Caco-2 (cell line): ENCODE measurements around the gene MAN2B1. TPM values are rescaled to one million over a fixed set of nuclear protein-coding genes. Genes with fewer than 3 reads are reported as not detected.
"Not testable (repeated sequence)": the region's sequence is repeated elsewhere in the genome, so short reads cannot be mapped to it uniquely, and the experiment has no call there.

Source experiments
- BruUV-seq: library from RNA; stranded (reverse); fragments of 400-500 nt; replicated peaks from 2 replicates; lab custom pipeline; 2021; lab: Mats Ljungman, UMichigan
- CTCF ChIA-PET: fragments of 300-600 bp; sonication (Branson Sonifier 250); formaldehyde crosslinking; loops from one replicate; lab custom pipeline; 2022; ENCODE audit warnings: antibody characterized with exemption; lab: Charles Lee
- POLR2A ChIA-PET: fragments of 300-600 bp; sonication (Branson Sonifier 250); formaldehyde crosslinking; loops from one replicate; lab custom pipeline; 2022; ENCODE audit warnings: antibody characterized with exemption; lab: Charles Lee
- DNase-seq, 2 experiments: peaks; one replicate each; pipeline versions ENCODE4 v3.0.0 to v3.0.0-alpha.2; 2020 to 2022
- H3K27me3 ChIP-seq: replicated peaks from 2 replicates; pipeline ENCODE4 v1.6.0; 2011; ENCODE audit warnings: low read length; ENCODE audit not compliant: control insufficient read depth, insufficient read depth
- H3K36me3 ChIP-seq: 2 replicates; pipeline ENCODE4 v1.5.1; 2011; ENCODE audit warnings: low read length; ENCODE audit not compliant: control insufficient read depth, insufficient read depth
- H3K4me1 ChIP-seq: fragments of 250-450 bp; sonication (Bioruptor Pico); 2 replicates; pipeline ENCODE4 v1.5.1; 2020; ENCODE audit warnings: mild to moderate bottlenecking
- H3K4me3 ChIP-seq: 2 replicates; pipeline ENCODE4 v1.5.1; 2011; ENCODE audit warnings: low read depth, mild to moderate bottlenecking, control low read depth, low read length
- H3K9me3 ChIP-seq: fragments of 250-450 bp; sonication (Bioruptor Pico); 2 replicates; pipeline ENCODE4 v1.5.1; 2020; ENCODE audit warnings: mild to moderate bottlenecking, moderate library complexity
- H3K27ac Mint-ChIP-seq: one replicate; pipeline ENCODE4 v1.8.0; 2022; ENCODE audit warnings: mixed read lengths; ENCODE audit not compliant: unreplicated experiment
- H3K27me3 Mint-ChIP-seq: one replicate; pipeline ENCODE4 v1.8.0; 2022; ENCODE audit warnings: mixed read lengths; ENCODE audit not compliant: insufficient read depth, unreplicated experiment
- H3K36me3 Mint-ChIP-seq: one replicate; pipeline ENCODE4 v1.8.0; 2022; ENCODE audit warnings: mild to moderate bottlenecking, mixed read lengths; ENCODE audit not compliant: insufficient read depth, unreplicated experiment
- H3K4me1 Mint-ChIP-seq: one replicate; pipeline ENCODE4 v1.8.0; 2022; ENCODE audit warnings: low read depth, mixed read lengths; ENCODE audit not compliant: unreplicated experiment
- H3K4me3 Mint-ChIP-seq: one replicate; pipeline ENCODE4 v1.8.0; 2022; ENCODE audit warnings: mild to moderate bottlenecking, moderate library complexity, mixed read lengths; ENCODE audit not compliant: unreplicated experiment
- H3K9me3 Mint-ChIP-seq: one replicate; pipeline ENCODE4 v1.8.0; 2022; ENCODE audit warnings: mixed read lengths; ENCODE audit not compliant: unreplicated experiment
- intact Hi-C: fragments of 100-400 bp; cut with micrococcal nuclease; formaldehyde crosslinking; loops from one replicate; pipeline ENCODE4 v1.10.0; 2022; ENCODE audit not compliant: unreplicated experiment
- total RNA-seq: library from RNA; stranded (reverse); gene quantifications from 2 replicates; pipeline ENCODE4 v1.2.3, GENCODE V29; 2022
- TF ChIP-seq, protein P1 (sequence below), 2 experiments: fragments of 200-600 bp in 1 of 2; IDR thresholded peaks; 1 replicate in 1 of 2; 2 replicates in 1 of 2; pipeline versions ENCODE4 v1.5.1 to v1.8.0; 2011 to 2022; ENCODE audit warnings: antibody characterized with exemption in 1 of 2, control low read depth in 1 of 2, inconsistent platforms in 1 of 2, low read depth in 1 of 2, low read length in 1 of 2, mild to moderate bottlenecking in 1 of 2, moderate library complexity in 1 of 2; ENCODE audit not compliant: insufficient read depth in 1 of 2, severe bottlenecking in 1 of 2, unreplicated experiment in 1 of 2

MAN2B1 gene
- total RNA-seq, 1 experiment from 2014 or later: 70.5 TPM

DNA sequence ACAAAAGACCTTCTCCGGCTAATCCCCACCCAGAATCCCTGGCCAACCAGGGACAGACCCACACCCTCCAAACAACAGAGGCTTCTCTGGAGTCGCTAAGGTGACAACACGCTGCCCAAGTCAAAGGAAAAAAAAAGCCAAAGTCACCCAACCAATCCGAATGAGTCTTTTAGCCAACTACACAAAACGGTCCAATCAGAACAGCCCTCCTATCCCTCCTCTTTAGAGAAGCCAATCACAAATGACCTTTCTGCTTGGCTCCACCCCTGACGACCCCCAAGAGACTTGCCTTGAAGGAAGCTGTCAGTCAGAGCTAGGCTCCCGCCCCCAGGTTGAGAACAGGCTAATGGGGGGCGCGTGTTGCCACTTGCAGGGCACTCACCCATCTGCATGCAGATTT, 36.5 kb upstream of the MAN2B1 start:
- no peaks in the 10 kb centered on the region for H3K9me3 Mint-ChIP-seq
- no TSS peak for BruUV-seq
- peaks cover 3% of the 10 kb centered on the region; the same call in 1 of the 2 replicates for H3K36me3 ChIP-seq
- H3K27me3 Mint-ChIP-seq: no peaks in the 10 kb centered on the region
- ChIA-PET POLR2A (interaction anchor here (0.6 kb wide), 1 partner anchor 243 kb away, joined by 6 read pairs; no protein-coding TSS in a partner anchor), CTCF (interaction anchor here (0.6 kb wide), 1 partner anchor 41 kb away, joined by 3 read pairs; no protein-coding TSS in a partner anchor)
- no peaks in the 10 kb centered on the region for H3K27me3 ChIP-seq
- no peak overlapping the region for H3K4me3 ChIP-seq
- H3K4me3 Mint-ChIP-seq: no peak overlapping the region
- TF ChIP-seq, protein P1, sequence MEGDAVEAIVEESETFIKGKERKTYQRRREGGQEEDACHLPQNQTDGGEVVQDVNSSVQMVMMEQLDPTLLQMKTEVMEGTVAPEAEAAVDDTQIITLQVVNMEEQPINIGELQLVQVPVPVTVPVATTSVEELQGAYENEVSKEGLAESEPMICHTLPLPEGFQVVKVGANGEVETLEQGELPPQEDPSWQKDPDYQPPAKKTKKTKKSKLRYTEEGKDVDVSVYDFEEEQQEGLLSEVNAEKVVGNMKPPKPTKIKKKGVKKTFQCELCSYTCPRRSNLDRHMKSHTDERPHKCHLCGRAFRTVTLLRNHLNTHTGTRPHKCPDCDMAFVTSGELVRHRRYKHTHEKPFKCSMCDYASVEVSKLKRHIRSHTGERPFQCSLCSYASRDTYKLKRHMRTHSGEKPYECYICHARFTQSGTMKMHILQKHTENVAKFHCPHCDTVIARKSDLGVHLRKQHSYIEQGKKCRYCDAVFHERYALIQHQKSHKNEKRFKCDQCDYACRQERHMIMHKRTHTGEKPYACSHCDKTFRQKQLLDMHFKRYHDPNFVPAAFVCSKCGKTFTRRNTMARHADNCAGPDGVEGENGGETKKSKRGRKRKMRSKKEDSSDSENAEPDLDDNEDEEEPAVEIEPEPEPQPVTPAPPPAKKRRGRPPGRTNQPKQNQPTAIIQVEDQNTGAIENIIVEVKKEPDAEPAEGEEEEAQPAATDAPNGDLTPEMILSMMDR (IDR thresholded peaks at IDR 0.05; ENCODE audit: insufficient read depth in 1 of 2, low read depth in 1 of 2, low read length in 1 of 2, severe bottlenecking in 1 of 2, unreplicated experiment in 1 of 2): no peak
- no peaks in the 10 kb centered on the region for H3K4me1 ChIP-seq
- no peaks in the 10 kb centered on the region for H3K9me3 ChIP-seq
- peaks cover 74% of the 10 kb centered on the region for H3K36me3 Mint-ChIP-seq
- H3K27ac Mint-ChIP-seq: no peak overlapping the region
- DNase-seq: peak; percentile 60 to 64
- intact Hi-C loops: no loop called here
- H3K4me1 Mint-ChIP-seq: no peaks in the 10 kb centered on the region

DNA sequence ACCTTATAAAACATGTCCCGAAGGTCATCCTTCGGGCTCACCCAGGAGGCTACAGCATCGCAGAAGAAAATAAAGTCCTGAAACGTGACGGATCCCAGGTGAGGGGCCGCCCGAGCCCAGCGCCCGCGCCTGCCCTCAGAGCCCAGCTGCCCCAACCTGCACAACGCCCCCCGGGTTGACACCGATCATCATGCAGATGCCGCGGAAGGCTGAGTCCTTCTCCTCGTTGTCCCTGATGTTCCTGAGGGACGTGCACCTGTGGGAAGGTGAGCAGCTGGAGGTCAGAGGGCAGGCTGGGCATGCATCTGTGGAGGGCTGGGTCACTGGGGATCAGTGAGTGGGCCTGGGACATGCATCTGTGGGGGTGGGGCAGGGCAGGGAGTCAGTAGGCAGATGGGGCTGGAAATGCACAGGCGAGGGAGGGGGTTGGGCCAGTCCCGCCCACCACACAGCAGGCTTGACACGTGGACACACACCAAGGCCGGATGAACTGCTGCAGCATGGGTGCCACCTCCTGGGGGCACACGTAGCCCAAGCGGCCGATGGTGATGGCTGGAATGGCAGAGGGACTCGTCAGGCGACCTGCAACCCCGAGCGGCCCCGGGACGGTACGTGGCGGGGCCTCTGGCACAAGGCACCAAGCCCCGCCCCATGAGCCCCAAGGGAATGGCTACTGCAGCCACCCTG, 35.2 kb upstream of the MAN2B1 start:
- no peak overlapping the region for H3K4me3 Mint-ChIP-seq
- Histone ChIP-seq H3K4me3 (no peak overlapping the region), H3K27me3 (no peaks in the 10 kb centered on the region), H3K36me3 (peaks cover 3% of the 10 kb centered on the region; the same call in 1 of the 2 replicates), H3K9me3 (no peaks in the 10 kb centered on the region), H3K4me1 (no peaks in the 10 kb centered on the region)
- peaks cover 62% of the 10 kb centered on the region for H3K36me3 Mint-ChIP-seq
- no TSS peak for BruUV-seq
- no peaks in the 10 kb centered on the region for H3K27me3 Mint-ChIP-seq
- intact Hi-C loops: no loop called here
- no peak overlapping the region for H3K27ac Mint-ChIP-seq
- TF ChIP-seq, protein P1 (IDR thresholded peaks at IDR 0.05; ENCODE audit: insufficient read depth in 1 of 2, low read depth in 1 of 2, low read length in 1 of 2, severe bottlenecking in 1 of 2, unreplicated experiment in 1 of 2): no peak
- H3K4me1 Mint-ChIP-seq: no peaks in the 10 kb centered on the region
- DNase-seq: no peak
- ChIA-PET POLR2A (interaction anchor here (0.6 kb wide), 1 partner anchor 40 kb away, joined by 3 read pairs; no protein-coding TSS in a partner anchor), CTCF (no interaction called here)
- no peaks in the 10 kb centered on the region for H3K9me3 Mint-ChIP-seq

DNA sequence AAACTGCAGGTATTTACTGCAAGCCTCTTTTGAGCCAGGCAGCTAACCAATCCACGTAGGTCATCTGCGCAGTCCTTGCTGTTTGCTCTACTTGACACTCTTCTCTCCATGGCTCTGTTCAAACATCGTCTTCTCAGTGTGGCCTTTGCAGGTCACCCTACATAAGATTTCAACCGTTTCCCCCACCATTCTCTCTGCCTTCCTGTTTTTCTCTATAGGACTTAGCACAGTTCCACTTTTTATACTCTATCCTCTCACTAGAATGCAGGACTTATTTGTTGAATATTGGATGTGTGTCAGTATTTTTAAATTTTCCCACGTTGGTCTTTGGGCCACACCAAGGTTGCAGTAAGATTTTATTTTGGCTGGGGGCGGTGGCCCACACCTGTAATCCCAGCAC, 31.6 kb upstream of the MAN2B1 start:
- no peak for DNase-seq
- H3K4me3 Mint-ChIP-seq: peak overlapping the region; percentile 38
- no peaks in the 10 kb centered on the region for H3K4me1 Mint-ChIP-seq
- no peaks in the 10 kb centered on the region for H3K9me3 ChIP-seq
- no peaks in the 10 kb centered on the region for H3K27me3 ChIP-seq
- ChIA-PET POLR2A (no interaction called here), CTCF (no interaction called here)
- H3K36me3 ChIP-seq: peaks cover 3% of the 10 kb centered on the region; the same call in 1 of the 2 replicates
- H3K27ac Mint-ChIP-seq: no peak overlapping the region
- intact Hi-C loops: no loop called here
- no TSS peak for BruUV-seq
- TF ChIP-seq, protein P1 (IDR thresholded peaks at IDR 0.05; ENCODE audit: insufficient read depth in 1 of 2, low read depth in 1 of 2, low read length in 1 of 2, severe bottlenecking in 1 of 2, unreplicated experiment in 1 of 2): no peak
- H3K4me3 ChIP-seq: no peak overlapping the region
- H3K36me3 Mint-ChIP-seq: peaks cover 33% of the 10 kb centered on the region
- H3K4me1 ChIP-seq: no peaks in the 10 kb centered on the region
- no peaks in the 10 kb centered on the region for H3K9me3 Mint-ChIP-seq
- H3K27me3 Mint-ChIP-seq: no peaks in the 10 kb centered on the region

DNA sequence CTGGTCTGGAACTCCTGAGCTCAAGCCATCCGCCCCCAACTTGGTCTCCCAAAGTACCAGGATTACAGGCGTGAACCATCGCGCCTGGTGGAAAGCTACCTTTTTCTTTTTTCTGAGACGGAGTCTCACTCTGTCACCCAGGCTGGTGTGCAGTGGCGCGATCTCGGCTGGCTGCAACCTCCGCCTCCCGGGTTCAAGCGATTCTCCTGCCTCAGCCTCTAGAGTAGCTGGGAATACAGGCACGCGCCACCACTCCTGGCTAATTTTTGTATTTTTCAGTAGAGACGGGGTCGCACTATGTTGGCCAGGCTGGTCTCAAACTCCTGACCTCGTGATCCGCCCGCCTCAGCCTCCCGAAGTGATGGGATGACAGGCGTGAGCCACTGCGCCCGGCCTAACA, 30.9 kb upstream of the MAN2B1 start:
- H3K36me3 ChIP-seq, H3K9me3 ChIP-seq, POLR2A ChIA-PET, H3K9me3 Mint-ChIP-seq, H3K4me1 ChIP-seq, intact Hi-C loops, H3K27me3 ChIP-seq, H3K4me3 ChIP-seq, H3K27ac Mint-ChIP-seq, BruUV-seq, H3K27me3 Mint-ChIP-seq, DNase-seq, CTCF ChIA-PET, H3K4me1 Mint-ChIP-seq: not testable (repeated sequence)
- H3K4me3 Mint-ChIP-seq: peak overlapping the region; percentile 81
- H3K36me3 Mint-ChIP-seq: peaks cover 27% of the 10 kb centered on the region
